ENCODE results near the gene TMEM79.

DNA sequence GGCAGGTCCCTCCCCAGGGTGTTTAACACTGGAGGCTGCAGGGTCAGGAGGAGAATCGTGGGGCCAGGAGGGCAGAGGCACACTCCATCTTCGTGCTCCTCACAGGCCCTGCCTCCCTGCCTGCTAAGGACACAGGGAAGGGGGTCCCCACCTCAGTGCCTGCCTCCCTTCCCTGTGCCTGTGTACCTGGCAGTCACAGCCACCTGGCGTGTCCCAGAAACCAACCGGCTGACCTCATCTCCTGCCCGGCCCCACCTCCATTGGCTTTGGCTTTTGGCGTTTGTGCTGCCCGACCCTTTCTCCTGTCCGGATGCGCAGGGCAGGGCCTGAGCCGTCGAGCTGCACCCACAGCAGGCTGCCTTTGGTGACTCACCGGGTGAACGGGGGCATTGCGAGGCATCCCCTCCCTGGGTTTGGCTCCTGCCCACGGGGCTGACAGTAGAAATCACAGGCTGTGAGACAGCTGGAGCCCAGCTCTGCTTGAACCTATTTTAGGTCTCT, 42.8 kb upstream of the TMEM79 start:
- no peak for TF ChIP-seq POLR2A (IDR thresholded peaks at IDR 0.05)
- TF ChIP-seq CTCF (IDR thresholded peaks at IDR 0.05) = no peak
- no peak for TF ChIP-seq POLR2AphosphoS5 (IDR thresholded peaks at IDR 0.05)

All from suprapubic skin (tissue), 4 donors.